GM21717 (cell line): ENCODE data around the gene SGSM2.

ENCODE experiments used
- ATAC-seq: cut with Tn5 transposase; IDR thresholded peaks from one replicate; pipeline ENCODE4 v1.9.1; 2021; ENCODE audit warnings: mild to moderate bottlenecking, moderate library complexity; ENCODE audit not compliant: unreplicated experiment

The SGSM2 gene

DNA sequence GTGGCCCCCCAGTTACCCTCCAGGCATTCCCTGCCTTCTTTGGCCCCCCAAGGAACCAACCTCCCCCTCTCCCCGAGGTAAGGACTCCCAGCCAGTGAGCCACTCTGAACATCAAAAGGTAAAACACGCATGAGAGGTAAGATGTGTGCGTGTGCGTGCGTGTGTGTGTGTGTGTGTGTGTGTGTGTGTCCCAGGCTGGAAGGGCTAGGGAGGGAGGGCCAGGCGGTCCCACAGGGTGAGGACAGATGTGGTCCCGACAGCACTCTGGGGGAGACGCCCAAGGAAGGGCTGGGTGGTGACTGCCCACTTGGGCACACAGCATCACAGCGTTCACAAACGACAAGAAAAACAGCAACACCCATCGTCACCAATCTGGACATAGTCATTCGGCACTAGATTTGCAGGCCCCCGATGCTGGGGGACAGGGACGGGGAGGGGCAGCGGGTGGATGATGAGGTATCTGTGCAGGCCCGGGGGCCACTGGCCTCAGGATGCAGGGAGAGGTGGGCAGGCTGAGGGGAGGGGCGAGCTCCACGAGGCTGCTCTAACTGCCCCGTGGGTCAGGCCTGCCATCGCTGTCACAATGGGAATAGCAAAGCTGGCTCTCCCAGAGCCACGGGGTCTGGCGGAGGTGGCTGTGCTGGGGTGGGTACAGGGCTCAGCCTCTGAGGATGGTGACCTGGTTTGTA, 47.3 kb downstream of the SGSM2 start:
- ATAC-seq: no peak

GRCh38 chr17:2385240-2386210, 48.2 kb downstream of the SGSM2 start:
- ATAC-seq: no peak

DNA sequence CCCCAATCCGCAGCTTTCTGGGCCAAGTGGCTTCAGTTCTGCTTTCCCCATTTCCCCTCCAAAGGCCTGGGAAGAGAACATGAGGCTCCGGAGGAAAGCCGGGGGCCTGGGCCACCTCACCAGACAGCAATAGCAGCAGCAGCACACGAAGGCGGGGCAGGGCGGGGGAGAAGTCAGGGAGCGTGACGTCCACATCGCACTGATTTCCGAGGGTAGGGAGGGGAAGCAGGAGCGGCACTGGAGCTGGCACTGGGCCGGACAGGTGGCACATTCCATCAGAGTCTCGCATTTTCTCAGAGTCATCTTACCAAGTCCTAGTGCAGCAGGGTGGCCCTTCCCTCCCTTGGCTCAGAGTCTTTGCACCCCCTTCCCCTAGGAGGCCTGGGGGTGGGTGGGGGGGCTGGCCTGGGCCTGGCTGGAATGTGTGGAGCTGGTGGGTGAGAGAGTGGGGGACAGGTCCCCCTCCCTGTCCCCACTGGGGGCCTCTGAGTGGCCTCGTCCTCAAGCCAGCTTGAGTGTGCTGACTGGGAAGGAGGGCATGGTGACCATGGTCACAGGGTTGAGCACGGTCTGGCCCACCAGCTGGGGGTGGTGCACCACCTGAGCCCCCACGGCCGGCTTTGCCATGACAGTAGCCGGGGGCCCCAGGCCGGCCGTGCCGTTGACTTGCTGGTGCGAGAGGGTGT, 49.2 kb downstream of the SGSM2 start:
- no peak for ATAC-seq

GRCh38 chr17:2387086-2388019, 50.1 kb downstream of the SGSM2 start:
- ATAC-seq: no peak

DNA sequence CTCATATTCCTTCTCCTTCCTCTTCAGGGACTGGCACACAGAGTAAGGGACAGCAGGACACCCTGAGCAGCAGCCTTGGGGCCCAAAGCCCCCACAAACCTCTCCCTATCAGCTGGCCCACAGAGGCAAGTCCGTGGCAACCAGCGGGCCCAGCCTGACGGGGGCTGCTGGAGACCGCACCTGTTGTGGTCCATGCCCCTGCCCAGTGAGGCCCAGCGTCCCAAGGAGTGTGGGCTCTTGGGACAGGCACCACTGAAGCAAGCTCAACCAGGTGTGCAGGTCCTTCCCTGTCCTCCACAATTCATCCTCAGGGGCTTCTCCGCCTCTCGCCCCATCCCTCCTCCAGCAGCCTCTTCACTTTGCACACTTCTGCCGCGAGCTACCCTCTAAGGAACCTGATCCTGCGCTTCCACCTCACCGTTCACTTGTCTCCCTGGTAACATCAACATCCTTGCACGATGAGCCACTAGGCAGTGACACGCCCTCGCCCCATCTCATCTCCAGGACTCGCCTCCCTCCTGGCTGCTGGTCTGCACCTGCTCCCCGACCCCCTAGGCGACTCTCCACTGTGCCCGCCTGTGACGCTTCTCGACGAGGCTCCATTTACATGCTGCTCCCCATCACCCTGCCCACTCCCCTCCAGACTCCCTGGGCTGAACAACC, 50.9 kb downstream of the SGSM2 start:
- no peak for ATAC-seq

- ATAC-seq: no peak
Observed at GRCh38 chr17:2388683-2389055, 51.4 kb downstream of the SGSM2 start.

DNA sequence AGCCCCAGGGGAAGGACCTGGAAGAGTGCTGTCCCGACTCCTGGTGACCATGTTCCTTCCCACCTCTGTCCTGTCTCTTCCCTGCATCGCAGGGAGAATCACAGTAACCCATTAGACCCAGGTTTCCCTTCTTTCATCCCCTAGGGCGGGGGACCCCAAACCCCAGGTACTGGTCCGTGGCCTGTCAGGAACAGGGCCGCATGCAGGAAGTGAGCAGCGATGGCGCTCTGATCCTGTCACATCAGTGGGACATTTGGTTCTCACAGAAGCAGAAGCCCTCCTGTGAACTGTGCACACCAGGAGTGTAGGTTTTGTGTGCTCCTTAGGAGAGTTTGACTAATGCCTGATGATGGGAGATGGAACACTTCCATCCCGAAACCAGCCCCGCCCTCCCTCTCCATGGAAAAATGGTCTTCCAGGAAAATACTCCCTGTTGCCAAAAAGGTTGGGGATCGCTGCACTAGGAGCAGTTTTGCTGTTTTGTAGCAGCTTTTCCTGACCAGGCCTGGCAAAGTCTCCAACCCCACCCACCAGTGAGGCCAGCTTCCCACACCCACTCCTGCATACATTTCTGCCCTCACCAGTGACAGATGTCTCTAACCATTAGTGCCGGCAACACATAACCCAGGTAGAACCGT, 53.0 kb downstream of the SGSM2 start:
- no peak for ATAC-seq

DNA sequence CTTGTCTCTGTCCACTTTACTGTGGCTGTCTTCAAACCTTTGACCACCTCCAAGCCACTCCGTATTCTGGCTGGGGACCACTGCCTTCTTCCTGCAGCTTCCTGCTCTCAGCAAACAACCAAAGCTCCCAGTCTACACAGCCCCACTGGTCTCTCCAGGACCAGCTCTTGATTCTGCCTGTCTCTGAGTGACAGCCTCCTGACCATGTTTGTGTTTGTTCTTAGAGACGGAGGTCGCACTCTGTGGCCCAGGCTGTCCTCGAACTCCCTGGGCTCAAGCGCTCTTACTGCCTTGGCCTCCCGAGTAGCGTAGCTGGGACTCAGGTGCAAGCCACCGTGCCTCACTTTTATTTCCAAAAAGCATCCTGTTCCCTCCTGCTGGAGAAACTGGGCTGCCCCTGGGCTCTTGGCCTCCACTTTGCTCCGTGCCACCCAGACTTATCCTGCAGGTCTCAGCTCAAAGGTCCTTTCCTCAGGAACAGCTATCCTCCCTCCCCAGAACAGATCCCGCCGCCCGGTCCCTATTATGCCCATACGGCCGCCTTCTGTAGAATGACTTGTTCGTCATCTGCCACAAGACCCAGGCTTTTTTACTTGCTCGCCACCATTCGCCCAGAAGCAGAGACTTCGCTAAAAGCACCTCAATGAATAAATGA, 54.4 kb downstream of the SGSM2 start:
- ATAC-seq: no peak

DNA sequence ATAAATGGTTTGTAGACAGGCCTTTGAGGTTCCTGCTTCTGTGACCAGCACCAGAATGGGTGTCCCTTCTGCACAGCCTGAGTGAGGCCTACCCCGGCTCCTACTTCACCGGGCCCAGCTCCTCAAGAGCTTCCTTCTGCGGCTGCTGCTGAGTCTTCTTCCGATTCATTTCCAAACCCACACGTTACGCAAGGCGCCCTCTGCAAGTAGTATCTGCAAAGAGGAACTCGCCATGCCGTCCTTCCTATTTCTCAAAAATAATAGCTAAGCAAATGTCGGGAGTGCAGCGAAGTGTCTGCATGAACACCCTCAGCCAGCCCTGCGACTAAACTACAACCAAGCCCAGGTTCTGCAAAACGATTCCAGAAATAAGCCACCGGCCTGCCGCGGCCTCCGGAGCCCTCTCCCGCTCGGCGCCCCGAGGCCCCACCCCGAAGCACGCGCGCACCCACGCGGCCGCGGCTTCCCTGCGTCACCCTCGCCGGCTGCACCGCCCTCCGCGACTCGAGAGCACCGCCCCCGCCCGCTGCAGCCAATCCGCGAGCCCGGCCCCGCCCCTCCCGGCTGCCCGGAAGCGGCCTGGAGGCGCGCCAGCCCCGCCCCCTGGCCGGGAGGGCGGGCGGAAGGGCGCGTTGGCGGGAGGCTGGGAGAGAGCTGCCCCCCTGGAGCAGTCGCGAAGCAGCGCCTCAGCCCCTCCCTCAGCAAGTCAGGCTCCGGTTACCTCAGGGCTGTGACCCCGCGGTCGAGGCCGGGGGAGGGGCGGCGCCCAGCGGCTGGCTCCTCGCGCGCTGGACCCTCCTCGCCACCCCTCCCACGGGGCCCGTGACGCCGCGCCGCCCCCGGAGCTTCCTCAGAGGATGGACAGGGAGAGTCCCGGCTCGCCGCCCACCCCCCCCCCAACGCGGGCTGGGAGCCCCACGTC, 55.2 kb downstream of the SGSM2 start:
- peak; percentile 34 for ATAC-seq

- ATAC-seq: peak; percentile 17
Observed at GRCh38 chr17:2393174-2393953, 56.1 kb downstream of the SGSM2 start.

DNA sequence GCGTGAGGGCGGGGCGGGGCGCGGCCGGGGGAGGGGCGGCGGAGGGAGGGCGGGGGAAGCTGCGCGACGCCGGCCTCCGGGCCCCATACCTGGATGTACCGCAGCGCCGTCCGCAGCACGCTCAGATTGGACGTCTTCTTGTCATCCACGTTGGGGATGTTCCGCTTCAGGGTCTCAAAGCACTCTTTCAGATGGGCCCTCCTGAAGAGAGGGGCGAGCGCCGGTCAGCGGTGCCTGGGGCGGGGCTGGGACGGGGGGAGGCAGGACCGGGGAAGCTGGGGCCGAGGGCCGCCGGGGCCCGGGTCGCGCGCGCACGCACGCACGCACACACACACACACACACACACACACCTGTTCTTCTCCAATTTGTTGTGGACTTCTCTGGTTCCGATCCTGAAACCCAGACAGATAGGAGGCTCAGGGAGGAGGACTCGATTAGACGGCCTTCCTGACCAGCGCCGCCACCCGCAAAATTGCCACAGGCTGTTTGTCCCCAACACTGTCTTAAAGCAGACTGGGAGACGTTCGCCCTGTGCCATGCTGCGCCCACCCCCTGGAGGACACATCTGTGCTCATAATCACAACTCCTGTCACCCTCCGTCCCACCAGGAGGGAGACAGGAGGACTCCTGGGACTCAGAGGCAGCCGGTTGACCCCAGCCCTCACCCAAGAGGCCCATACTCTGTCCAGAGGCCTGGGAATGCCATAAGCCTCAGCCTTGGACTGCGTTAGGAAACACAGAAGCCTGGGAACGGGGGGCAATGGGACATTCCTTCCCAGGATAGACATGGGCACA, 56.9 kb downstream of the SGSM2 start:
- ATAC-seq: no peak

DNA sequence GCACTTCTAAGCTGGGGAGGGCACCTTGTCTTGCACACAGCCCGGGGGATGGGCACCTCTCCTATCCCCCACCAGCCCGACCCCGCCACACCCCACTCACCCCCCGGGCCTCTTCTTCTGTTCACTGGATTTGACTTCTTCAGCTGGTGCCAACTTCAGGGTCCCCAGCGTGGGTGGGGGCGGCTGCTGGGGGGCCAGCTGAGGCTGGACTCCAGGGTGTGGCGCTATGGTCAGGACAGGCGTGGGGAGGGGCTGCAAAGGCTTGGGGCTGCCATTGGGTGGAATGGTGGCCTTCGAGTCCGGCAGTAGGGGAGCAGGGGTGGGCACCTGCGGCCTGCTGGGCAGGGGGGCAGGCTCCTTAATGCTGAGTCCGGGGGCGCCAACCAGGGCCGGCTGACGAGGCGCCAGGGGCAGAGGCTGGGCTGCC, 57.5 kb downstream of the SGSM2 start:
- ATAC-seq: no peak

GRCh38 chr17:2395258-2396181, 58.2 kb downstream of the SGSM2 start:
- no peak for ATAC-seq

GRCh38 chr17:2396192-2396567, 58.9 kb downstream of the SGSM2 start:
- ATAC-seq: no peak

- ATAC-seq: no peak
Observed at GRCh38 chr17:2396568-2397246, 59.4 kb downstream of the SGSM2 start.
